Measurements from ENCODE around the gene SHKBP1.

- TF ChIP-seq EP300 (conservative IDR thresholded peaks at IDR 0.05; ENCODE audit: poor library complexity, severe bottlenecking), result no peak
- no peak for TF ChIP-seq CTCF (IDR thresholded peaks at IDR 0.05; ENCODE audit: poor library complexity, severe bottlenecking)
- no peak for TF ChIP-seq REST (IDR thresholded peaks at IDR 0.05; ENCODE audit: borderline replicate concordance)
- no peak for TF ChIP-seq MXI1 (conservative IDR thresholded peaks at IDR 0.05; ENCODE audit: poor library complexity, severe bottlenecking)
- no peak for TF ChIP-seq EZH2 (IDR thresholded peaks at IDR 0.05; ENCODE audit: borderline replicate concordance, insufficient read depth, low read length, poor library complexity, severe bottlenecking)
- TF ChIP-seq POLR2AphosphoS5 (IDR thresholded peaks at IDR 0.05), result no peak
Measured at GRCh38 chr19:40630571-40631160, 54.0 kb downstream of the SHKBP1 start.
